ENCODE results near the gene R3HDM2. TPM values are rescaled to one million over a fixed set of nuclear protein-coding genes. Genes with fewer than 3 reads are reported as not detected.

Gene R3HDM2
- total and polyA plus RNA-seq, 2 donors (not counting 1 experiment from before 2014, with no cell fraction given): 104 to 129 TPM

DNA sequence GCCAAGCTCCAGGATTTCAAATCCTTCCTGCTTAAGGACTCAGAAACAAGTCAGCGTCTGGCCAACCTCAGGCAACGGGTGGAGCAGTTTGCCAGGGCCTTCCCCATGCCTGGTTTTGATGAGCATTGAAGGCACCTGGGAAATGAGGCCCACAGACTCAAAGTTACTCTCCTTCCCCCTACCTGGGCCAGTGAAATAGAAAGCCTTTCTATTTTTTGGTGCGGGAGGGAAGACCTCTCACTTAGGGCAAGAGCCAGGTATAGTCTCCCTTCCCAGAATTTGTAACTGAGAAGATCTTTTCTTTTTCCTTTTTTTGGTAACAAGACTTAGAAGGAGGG is 196.6 kb downstream of the R3HDM2 start:
- 100% methylated on average over 3 of the region's 3 CpGs for WGBS (ENCODE audit: insufficient coverage)
- Histone ChIP-seq H3K27ac (ENCODE audit: low read length in 2 of 2) (peak overlapping the region; percentile 86 to 88), H4K20me1 (ENCODE audit: control insufficient read depth, insufficient read depth, low read length, poor library complexity, severe bottlenecking) (peaks cover 15% of the 10 kb centered on the region), H3K9me3 (ENCODE audit: control extremely low read depth in 1 of 3, control insufficient read depth in 2 of 3, insufficient read depth in 1 of 3, low read length in 2 of 3) (peaks cover 0 to 11% (median 0%) of the 10 kb centered on the region in 3 donors), H2AFZ (ENCODE audit: insufficient read depth, low read depth, low read length, poor library complexity, severe bottlenecking) (peak overlapping the region; percentile 68), H3K4me3 (ENCODE audit: control extremely low read depth in 1 of 5, extremely low read depth in 1 of 5, insufficient read depth in 1 of 5, low read depth in 2 of 5, low read length in 4 of 5) (peak overlapping the region in 2 of 5 experiments; percentile 13 to 56), H3K36me3 (replicated peaks in 1 of 2; ENCODE audit: control extremely low read depth in 1 of 2, control insufficient read depth in 1 of 2, extremely low read depth in 1 of 2, insufficient read depth in 2 of 2, low read length in 1 of 2) (peaks cover 0 to 37% of the 10 kb centered on the region in 2 experiments), H3K79me2 (ENCODE audit: control insufficient read depth, insufficient read depth, low read length) (peaks cover 40% of the 10 kb centered on the region), H3K9ac (ENCODE audit: low read length) (peak overlapping the region; percentile 50), H3K4me1 (ENCODE audit: control insufficient read depth in 2 of 2, insufficient read depth in 2 of 2, low read length in 2 of 2) (peaks cover 70 to 85% of the 10 kb centered on the region in 2 donors), H3K4me2 (replicated peaks; ENCODE audit: low read depth, low read length, poor library complexity, severe bottlenecking) (peak overlapping the region; percentile 84), H3K27me3 (replicated peaks in 1 of 4; ENCODE audit: control extremely low read depth in 1 of 4, control insufficient read depth in 3 of 4, insufficient read depth in 4 of 4, low read length in 3 of 4) (peaks cover 0 to 35% (median 14%) of the 10 kb centered on the region in 4 experiments)
- CTCF ChIA-PET: interaction anchor here (12.0 to 31.1 kb wide), 3 partner anchors 5 to 18 kb away, joined by 360 to 838 read pairs (median 360); partner anchors contain the start of genes NXPH4 and SHMT2
- TF ChIP-seq, protein P1, sequence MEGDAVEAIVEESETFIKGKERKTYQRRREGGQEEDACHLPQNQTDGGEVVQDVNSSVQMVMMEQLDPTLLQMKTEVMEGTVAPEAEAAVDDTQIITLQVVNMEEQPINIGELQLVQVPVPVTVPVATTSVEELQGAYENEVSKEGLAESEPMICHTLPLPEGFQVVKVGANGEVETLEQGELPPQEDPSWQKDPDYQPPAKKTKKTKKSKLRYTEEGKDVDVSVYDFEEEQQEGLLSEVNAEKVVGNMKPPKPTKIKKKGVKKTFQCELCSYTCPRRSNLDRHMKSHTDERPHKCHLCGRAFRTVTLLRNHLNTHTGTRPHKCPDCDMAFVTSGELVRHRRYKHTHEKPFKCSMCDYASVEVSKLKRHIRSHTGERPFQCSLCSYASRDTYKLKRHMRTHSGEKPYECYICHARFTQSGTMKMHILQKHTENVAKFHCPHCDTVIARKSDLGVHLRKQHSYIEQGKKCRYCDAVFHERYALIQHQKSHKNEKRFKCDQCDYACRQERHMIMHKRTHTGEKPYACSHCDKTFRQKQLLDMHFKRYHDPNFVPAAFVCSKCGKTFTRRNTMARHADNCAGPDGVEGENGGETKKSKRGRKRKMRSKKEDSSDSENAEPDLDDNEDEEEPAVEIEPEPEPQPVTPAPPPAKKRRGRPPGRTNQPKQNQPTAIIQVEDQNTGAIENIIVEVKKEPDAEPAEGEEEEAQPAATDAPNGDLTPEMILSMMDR (IDR thresholded peaks at IDR 0.05): no peak
- no peak for TF ChIP-seq EZH2 (IDR thresholded peaks at IDR 0.05; ENCODE audit: borderline replicate concordance, insufficient read depth, low read depth, low read length, poor library complexity, severe bottlenecking)
- ATAC-seq (ENCODE audit: low read depth) (no peak), DNase-seq (no peak)
- intact Hi-C loops (cut with micrococcal nuclease): loop anchor here (1.0 to 10.0 kb wide), 2 partner anchors 8 to 479 kb away; partner anchors contain the start of gene PRIM1
- POLR2A ChIA-PET: interaction anchor here (1.3 to 11.2 kb wide), 2 partner anchors 8 to 9 kb away, joined by 4 to 89 read pairs; no protein-coding TSS in a partner anchor
- H3K27ac Mint-ChIP-seq: peak overlapping the region; percentile 100
- peaks cover 12% of the 10 kb centered on the region for H3K27me3 Mint-ChIP-seq
- peaks cover 92% of the 10 kb centered on the region for H3K4me1 Mint-ChIP-seq
- no peaks in the 10 kb centered on the region for H3K9me3 Mint-ChIP-seq (ENCODE audit: insufficient read depth)
- H3K4me3 Mint-ChIP-seq: peak overlapping the region; percentile 88

Data from B cell (primary cell).